Pancreas (tissue), 10 donors: ENCODE measurements around the gene PRKCZ. TPM values are rescaled to one million over a fixed set of nuclear protein-coding genes. Genes with fewer than 3 reads are reported as not detected.

Experiments
- ATAC-seq, 4 donors: fragments of 200-7000 bp; cut with Tn5 transposase; one replicate each; pipeline versions ENCODE4 v1.8.0 to v1.9.1; 2020; ENCODE audit warnings: mild to moderate bottlenecking in 4 of 4, moderate library complexity in 4 of 4
- DNase-seq, 6 donors: peaks; one replicate each; pipeline ENCODE4 v3.0.0-alpha.2; 2020
- FAIRE-seq: peaks from 2 replicates; lab custom pipeline; 2012; peaks lifted over from hg19 to GRCh38; lab: Jason Lieb, UNC
- H3K27ac ChIP-seq, 4 donors: fragments of 200-600 bp; sonication (generic); 1 replicate in 3 of 4; 2 replicates in 1 of 4; pipeline versions ENCODE4 v1.5.0 to v1.8.0; 2020
- H3K27me3 ChIP-seq, 4 donors: fragments of 200-600 bp; one replicate each; pipeline ENCODE4 v1.8.0; 2021
- H3K36me3 ChIP-seq, 3 donors: fragments of 200-600 bp; sonication (generic) in 1 of 3; one replicate each; pipeline versions ENCODE4 v1.5.0 to v1.8.0; 2020 to 2021
- H3K4me1 ChIP-seq, 3 donors: fragments of 200-600 bp; one replicate each; pipeline ENCODE4 v1.8.0; 2021
- H3K4me3 ChIP-seq, 4 donors: fragments of 200-600 bp; sonication (generic) in 2 of 4; one replicate each; pipeline versions ENCODE4 v1.5.0 to v1.8.0; 2020 to 2021
- H3K9me3 ChIP-seq, 4 donors: fragments of 200-600 bp; one replicate each; pipeline ENCODE4 v1.8.0; 2021
- WGBS, 2 donors: extraction: QIAGEN DNeasy Blood & Tissue Kit; methylation state at CpG; one replicate each; pipeline ENCODE4 v1.1.7; 2013; 5-methylcytosine and 5-hydroxymethylcytosine counted together
- intact Hi-C, 3 donors: fragments of 100-400 bp; cut with DNase I; formaldehyde crosslinking; loops; one replicate each; pipeline versions ENCODE4 v1.11.1 to v1.14.2; 2022
- polyA plus RNA-seq, 2 donors: library from polyadenylated mRNA; stranded (reverse); fragments of 200-250 nt; gene quantifications; one replicate each; pipeline ENCODE4 v1.2.3, GENCODE V29; 2013
- total RNA-seq, 6 donors: library from RNA; stranded (reverse); fragmentation: NEBNext Ultra II Directional in 4 of 6; extraction: Animal tissue kit (Norgen Biotek cat#: 25700) in 4 of 6; gene quantifications; one replicate each; pipeline versions ENCODE4 v1.2.1 to v1.2.4, GENCODE V29; 2021 to 2023
- TF ChIP-seq, protein P1 (sequence below), 4 donors: fragments of 200-600 bp; sonication (generic) in 3 of 4; IDR thresholded peaks; one replicate each; pipeline versions ENCODE4 v1.5.0 to v1.8.0; 2021; ENCODE audit warnings: antibody characterized with exemption in 4 of 4
- donor health status: healthy with polysubstance abuse.
- donor health status: DM: no; HTN: no; CAD: no; lungs with moderate emphysema.
- donor health status: DM: no; HTN: no; CAD: no.
- donor health status: control.
- donor health status: control.
- donor health status: Bipolar disorder and iron deficiency.
- donor health status: DM: yes; HTN: yes; CAD: no.
- donor health status: DM: no; HTN: no; CAD: no.
- donor health status: DM: no; HTN: no; CAD: no.
- donor health status: DM: yes; HTN: yes; CAD: no.

The PRKCZ gene
- total and polyA plus RNA-seq, 8 donors: 9.8 to 27.4 (median 17.1) TPM

DNA sequence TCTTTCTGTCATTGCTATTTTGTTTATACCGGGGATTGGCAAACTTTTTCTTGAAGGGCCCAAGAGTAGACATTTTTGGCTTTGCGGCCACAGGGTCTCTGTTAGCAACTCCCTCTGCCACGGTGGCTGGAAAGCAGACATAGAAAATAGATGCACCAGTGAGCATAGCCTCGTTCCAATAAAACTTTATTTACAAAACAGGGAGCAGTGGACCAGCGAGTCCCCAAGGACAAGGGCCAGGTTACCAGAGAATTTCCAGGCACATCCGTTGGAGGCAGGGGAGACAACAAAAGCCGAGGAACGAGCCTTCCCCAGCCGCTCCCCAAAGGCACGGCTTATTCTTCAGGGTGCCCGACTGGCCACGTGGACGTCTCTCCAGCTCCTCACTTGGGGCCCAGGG, 117.9 kb downstream of the PRKCZ start:
- Histone ChIP-seq H3K36me3 (no peaks in the 10 kb centered on the region), H3K4me3 (no peak overlapping the region), H3K4me1 (no peaks in the 10 kb centered on the region), H3K9me3 (no peaks in the 10 kb centered on the region), H3K27me3 (no peaks in the 10 kb centered on the region), H3K27ac (no peak overlapping the region)
- WGBS, 2 donors: 96 to 98% methylated on average over 13 of the region's 13 CpGs
- TF ChIP-seq, protein P1, sequence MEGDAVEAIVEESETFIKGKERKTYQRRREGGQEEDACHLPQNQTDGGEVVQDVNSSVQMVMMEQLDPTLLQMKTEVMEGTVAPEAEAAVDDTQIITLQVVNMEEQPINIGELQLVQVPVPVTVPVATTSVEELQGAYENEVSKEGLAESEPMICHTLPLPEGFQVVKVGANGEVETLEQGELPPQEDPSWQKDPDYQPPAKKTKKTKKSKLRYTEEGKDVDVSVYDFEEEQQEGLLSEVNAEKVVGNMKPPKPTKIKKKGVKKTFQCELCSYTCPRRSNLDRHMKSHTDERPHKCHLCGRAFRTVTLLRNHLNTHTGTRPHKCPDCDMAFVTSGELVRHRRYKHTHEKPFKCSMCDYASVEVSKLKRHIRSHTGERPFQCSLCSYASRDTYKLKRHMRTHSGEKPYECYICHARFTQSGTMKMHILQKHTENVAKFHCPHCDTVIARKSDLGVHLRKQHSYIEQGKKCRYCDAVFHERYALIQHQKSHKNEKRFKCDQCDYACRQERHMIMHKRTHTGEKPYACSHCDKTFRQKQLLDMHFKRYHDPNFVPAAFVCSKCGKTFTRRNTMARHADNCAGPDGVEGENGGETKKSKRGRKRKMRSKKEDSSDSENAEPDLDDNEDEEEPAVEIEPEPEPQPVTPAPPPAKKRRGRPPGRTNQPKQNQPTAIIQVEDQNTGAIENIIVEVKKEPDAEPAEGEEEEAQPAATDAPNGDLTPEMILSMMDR (IDR thresholded peaks at IDR 0.05): no peak
- FAIRE-seq (no peak), DNase-seq (no peak), ATAC-seq (no peak)
- intact Hi-C loops: no loop called here

DNA sequence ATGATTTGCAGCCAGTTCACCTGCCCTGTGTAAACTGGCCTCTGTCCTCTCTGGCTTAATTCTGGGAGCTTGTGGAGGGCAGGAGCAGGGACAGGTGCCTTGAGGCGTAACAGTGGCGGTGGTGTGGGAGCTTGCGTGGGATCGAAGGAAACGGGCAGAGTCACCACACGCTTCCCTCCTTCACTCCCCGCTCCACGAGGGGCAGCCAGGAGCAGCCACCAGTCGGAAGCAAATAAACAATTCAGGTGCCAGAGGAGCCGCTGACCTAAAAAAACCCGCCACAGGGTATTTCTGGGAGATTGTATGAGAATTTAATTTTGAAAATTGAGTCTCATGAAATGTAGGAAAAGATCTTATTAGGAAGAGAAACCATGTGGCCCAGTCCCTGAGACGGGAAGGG, 118.3 kb downstream of the PRKCZ start:
- H3K4me1 ChIP-seq: no peaks in the 10 kb centered on the region
- DNase-seq: no peak
- ATAC-seq: no peak
- H3K36me3 ChIP-seq: no peaks in the 10 kb centered on the region
- no peak for FAIRE-seq
- TF ChIP-seq, protein P1 (IDR thresholded peaks at IDR 0.05): no peak
- no peak overlapping the region for H3K27ac ChIP-seq
- H3K27me3 ChIP-seq: no peaks in the 10 kb centered on the region
- H3K9me3 ChIP-seq: no peaks in the 10 kb centered on the region
- H3K4me3 ChIP-seq: no peak overlapping the region
- 93 to 95% methylated on average over 12 of the region's 12 CpGs for WGBS, 2 donors
- intact Hi-C loops: no loop called here

DNA sequence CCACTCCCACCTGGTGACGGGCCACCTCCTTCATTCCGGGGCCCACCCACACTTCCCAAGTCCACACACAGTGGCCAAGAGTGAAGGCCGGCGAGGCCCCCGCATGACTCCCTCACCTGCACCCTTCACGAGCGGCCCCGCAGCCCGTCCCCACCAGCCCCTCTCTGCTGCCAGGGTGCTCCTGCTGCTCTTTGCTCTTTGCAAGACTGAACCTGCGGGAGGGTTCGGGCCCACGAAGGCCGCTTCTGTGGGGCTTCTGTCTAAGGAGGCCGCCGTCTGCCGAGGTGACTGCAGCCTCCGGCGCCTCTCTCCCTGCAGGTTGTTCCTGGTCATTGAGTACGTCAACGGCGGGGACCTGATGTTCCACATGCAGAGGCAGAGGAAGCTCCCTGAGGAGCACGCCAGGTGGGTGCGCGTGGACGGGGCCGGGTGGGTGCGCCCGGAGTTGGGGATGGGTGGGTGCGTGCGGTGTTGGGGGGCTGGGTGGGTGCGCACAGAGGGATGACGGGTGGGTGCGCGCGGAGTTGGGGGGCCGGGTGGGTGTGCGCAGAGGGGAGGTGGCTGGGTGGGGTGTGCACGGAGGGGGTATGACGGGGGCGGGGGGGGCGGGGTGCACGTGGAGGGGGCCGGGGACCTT, 119.1 kb downstream of the PRKCZ start:
- Histone ChIP-seq H3K4me3 (no peak overlapping the region), H3K36me3 (no peaks in the 10 kb centered on the region), H3K9me3 (no peaks in the 10 kb centered on the region), H3K27me3 (no peaks in the 10 kb centered on the region), H3K4me1 (no peaks in the 10 kb centered on the region), H3K27ac (no peak overlapping the region)
- DNase-seq (peak in 1 of 6 donors; percentile 63), FAIRE-seq (no peak), ATAC-seq (no peak)
- intact Hi-C loops: no loop called here
- WGBS, 2 donors: 94 to 96% methylated on average over 37 to 42 of the region's 43 CpGs
- TF ChIP-seq, protein P1 (IDR thresholded peaks at IDR 0.05): no peak

DNA sequence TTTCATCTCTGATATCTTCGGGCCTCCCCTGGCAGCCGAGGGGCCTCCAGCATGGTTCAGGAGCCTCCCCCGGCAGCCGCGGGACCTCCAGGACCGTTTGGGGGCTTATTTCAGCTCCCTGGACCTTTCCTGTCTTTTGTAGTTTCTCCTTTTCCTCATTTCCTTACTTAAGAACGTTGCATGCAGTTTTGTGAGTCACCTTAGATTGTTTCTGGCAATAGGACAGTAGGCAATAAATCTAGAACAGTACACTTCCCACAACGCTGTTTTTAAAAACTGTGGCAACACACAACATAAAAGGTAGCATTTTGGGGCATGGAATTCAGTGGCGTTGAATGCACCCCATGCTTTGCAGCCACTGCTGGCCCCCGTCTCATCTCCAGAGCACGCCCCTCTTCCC, 120.0 kb downstream of the PRKCZ start:
- FAIRE-seq: no peak
- Histone ChIP-seq H3K4me3 (no peak overlapping the region), H3K27me3 (no peaks in the 10 kb centered on the region), H3K36me3 (no peaks in the 10 kb centered on the region), H3K9me3 (no peaks in the 10 kb centered on the region), H3K4me1 (no peaks in the 10 kb centered on the region), H3K27ac (no peak overlapping the region)
- DNase-seq: no peak
- WGBS, 2 donors: 83 to 88% methylated on average over 11 of the region's 11 CpGs
- ATAC-seq: no peak
- intact Hi-C loops: no loop called here
- TF ChIP-seq, protein P1 (IDR thresholded peaks at IDR 0.05): no peak

DNA sequence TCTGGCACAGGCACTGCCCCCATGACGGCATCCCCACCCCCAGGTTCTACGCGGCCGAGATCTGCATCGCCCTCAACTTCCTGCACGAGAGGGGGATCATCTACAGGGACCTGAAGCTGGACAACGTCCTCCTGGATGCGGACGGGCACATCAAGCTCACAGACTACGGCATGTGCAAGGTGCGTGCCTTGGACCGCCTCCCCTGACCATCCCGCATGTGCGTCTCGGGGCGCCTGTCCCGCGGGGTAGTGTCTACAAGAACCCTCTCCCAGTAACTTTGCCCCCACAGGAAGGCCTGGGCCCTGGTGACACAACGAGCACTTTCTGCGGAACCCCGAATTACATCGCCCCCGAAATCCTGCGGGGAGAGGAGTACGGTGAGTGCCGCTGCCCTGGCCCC, 121.8 kb downstream of the PRKCZ start:
- Histone ChIP-seq H3K4me3 (no peak overlapping the region), H3K36me3 (no peaks in the 10 kb centered on the region), H3K9me3 (no peaks in the 10 kb centered on the region), H3K27ac (no peak overlapping the region), H3K27me3 (no peaks in the 10 kb centered on the region), H3K4me1 (no peaks in the 10 kb centered on the region)
- no peak for FAIRE-seq
- WGBS, 2 donors: 95 to 96% methylated on average over 26 of the region's 26 CpGs
- TF ChIP-seq, protein P1 (IDR thresholded peaks at IDR 0.05): no peak
- no peak for ATAC-seq
- intact Hi-C loops: no loop called here
- peak in 1 of 6 donors; percentile 39 for DNase-seq
